Measurements from ENCODE around the gene CAPZA3.
"Not testable (repeated sequence)": the region's sequence is repeated elsewhere in the genome, so short reads cannot be mapped to it uniquely, and the experiment has no call there.

The CAPZA3 gene

DNA sequence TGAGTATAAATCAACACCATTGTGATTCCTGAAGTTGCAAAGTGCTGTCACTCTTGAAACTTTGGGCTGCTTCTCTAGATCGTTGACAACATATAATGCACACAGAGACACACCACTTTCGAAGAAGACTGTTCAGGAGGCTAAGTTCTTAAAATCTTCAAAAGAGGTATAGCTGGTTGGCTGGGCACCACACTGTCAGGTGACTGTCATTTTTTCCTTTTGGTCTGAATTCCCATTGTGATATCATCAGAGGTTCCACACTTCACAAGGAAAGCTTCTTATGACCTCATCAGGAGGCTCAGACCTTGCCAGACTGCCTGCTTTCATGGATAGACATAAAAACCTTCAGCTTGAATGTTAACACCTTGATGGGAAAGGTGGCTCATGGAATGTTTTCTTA is at the start of gene CAPZA3, which contains the start of gene PLCZ1:
CAPZA3 (plus strand) TSS at position 301 of the 400 bp plus-strand sequence. CDS start 150 bp downstream, outside the sequence.
PLCZ1 (minus strand) TSS at position 194 of the 400 bp plus-strand sequence. CDS start 641 bp downstream, outside the sequence.
- no peak for DNase-seq (ENCODE audit: low read depth)

GRCh38 chr12:18689771-18690170 is 48.1 kb upstream of the CAPZA3 start:
- no peak for DNase-seq (ENCODE audit: low read depth)

- DNase-seq (ENCODE audit: low read depth) = no peak
Measured at GRCh38 chr12:18690653-18691052, 47.3 kb upstream of the CAPZA3 start.

DNA sequence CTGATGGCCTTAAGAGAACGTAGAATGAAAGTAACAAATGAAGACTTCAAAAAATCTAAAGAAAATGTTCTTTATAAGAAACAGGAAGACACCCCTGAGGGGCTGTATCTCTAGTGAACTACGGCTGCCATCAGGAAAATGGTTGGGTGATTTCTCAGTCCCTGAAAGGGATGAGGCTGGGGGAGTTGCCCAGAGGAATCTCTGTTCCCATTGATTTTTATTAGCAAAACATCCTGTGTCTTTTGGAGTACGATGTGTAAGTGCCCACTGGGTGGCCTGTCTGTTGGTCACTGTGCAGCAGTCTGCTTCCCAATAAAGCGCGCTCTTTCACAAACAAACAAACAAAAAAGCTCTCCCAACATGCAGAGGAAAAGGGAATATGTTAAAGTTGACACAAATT is 43.9 kb upstream of the CAPZA3 start:
- DNase-seq (ENCODE audit: low read depth) = not testable (repeated sequence)

DNA sequence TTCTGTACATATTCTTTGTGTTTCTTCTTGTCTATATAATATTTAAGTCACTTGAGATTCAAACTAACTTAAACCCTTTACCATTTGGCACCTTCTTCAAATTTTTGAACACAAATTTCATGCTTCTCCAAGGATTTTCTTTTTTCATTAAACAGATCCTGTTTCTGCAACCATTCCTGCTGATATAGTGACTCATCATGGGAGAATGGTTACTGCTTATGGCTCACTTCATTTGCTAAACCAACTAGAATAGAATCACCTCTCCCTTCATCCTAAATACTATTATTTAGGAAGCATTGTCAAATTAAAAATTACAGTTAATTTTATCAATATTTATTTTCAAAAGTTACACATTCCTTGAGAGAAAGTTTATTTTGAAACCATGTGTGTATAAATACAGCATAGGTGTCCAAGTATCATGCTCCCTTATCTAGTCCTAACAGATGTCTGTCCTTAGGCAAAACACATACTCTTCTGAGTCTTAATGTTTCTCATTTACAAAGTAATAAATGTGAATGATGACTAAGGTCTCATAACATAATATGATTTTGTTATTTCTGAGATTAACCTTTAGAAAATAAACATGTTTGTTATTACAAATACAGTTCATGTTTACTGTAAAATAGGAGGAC is 40.8 kb upstream of the CAPZA3 start:
- DNase-seq (ENCODE audit: low read depth) = no peak

GRCh38 chr12:18700271-18700670 is 37.6 kb upstream of the CAPZA3 start:
- DNase-seq (ENCODE audit: low read depth) = no peak

DNA sequence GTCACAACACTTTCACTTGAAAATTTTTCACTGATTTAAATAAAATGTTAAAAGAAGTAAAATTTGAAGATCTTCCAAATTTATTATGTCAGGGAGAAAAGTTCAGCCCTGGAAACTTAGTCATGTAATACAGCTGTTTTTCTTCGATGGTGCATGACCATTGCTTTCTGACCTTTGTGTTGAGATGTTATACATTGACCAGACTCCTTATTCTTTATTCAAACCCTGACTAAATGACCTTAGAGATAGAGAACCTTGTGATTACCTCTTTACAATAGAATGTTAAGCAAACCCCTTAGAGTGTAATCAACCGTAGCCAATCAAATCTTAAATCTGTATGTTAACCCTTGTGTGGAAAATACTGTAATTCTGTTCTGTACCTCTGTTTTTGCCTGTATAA is 34.6 kb upstream of the CAPZA3 start:
- no peak for DNase-seq (ENCODE audit: low read depth)

- no peak for DNase-seq (ENCODE audit: low read depth)
Measured at GRCh38 chr12:18703911-18704310, 34.0 kb upstream of the CAPZA3 start.

DNA sequence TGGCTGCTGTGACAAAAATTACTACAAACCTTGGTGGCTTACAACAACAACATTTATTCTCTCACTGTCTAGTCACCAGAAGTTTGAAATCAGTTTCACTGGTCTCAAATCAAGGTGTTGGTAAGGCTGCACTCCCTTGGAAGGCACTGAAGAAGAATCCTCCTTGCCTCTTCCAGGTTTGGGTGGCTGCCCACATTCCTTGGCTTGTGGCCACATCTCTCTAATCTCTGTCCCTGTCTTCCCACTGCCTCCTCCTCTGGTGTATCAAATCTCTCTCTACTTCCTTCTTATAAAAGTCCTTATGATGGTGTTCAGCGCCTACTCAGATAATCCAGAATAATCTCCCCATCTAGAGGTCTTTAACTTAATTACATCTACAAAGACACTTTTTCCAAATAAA is 31.1 kb upstream of the CAPZA3 start:
- no peak for DNase-seq (ENCODE audit: low read depth)

GRCh38 chr12:18716236-18716635 is 21.7 kb upstream of the CAPZA3 start:
- no peak for DNase-seq (ENCODE audit: low read depth)

DNA sequence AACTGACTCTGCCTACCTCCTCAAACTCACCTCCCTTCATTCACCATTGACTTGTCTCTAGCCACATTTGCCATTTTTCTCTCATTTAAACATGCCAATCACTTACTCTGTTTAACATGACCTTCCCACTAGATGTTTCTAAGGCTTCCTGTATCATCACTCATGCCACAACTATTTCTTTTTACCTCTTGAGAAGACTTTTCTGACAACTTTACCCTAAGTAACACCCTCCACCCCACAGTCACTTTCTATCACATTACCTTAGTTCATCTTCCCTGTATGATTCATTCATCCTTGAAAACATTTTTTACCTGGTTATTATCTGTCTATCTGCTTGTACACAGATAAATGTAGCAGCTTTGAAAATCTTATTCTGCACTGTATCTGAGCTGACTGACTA is 19.5 kb upstream of the CAPZA3 start:
- DNase-seq (ENCODE audit: low read depth) = no peak

DNA sequence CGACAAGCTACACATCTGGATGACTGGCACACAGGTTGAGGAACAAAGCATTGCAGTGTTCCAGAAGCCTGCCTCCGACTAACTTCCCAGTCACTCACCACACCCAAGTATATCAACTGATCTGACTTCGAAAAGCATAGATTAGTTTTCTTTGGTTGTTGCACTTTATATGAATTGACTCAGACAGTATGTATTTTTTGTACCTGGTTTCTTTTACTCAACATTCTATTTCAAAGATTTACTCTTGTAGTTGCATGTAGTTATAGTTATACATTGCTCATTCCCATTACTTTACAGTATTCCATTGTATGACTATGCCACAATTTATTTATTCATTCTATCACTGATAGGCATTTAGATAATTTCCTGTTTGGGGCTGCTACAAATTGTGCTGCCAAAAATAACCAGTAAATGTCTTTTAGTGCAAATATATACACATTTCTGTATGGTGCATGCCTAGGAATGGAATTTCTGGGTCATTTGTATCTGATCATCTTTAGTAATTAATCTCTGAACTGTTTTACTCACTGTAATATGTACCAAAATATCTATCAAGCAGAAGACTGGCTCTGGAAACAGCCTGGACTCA is 17.9 kb upstream of the CAPZA3 start:
- no peak for DNase-seq (ENCODE audit: low read depth)

GRCh38 chr12:18720690-18721089 is 17.2 kb upstream of the CAPZA3 start:
- no peak for DNase-seq (ENCODE audit: low read depth)

DNA sequence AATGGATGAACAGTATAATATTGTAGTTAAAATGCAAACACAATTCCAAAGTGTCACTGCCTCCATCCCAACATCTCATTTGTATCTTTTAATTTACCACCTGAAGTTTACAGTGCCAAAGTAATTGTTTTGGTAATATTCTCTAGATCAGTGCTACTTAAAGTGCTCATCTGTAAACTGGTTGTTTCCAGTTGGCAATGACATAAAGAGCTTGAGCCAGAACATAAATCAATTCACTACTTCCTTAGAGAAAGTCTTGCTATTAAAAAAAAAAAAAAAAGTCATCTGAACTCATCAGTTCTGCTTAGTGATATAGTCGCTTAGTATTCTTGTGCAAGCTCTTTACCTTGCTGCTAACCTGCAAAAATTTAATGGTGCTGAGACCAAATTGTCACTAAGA is 16.5 kb upstream of the CAPZA3 start:
- no peak for DNase-seq (ENCODE audit: low read depth)

DNA sequence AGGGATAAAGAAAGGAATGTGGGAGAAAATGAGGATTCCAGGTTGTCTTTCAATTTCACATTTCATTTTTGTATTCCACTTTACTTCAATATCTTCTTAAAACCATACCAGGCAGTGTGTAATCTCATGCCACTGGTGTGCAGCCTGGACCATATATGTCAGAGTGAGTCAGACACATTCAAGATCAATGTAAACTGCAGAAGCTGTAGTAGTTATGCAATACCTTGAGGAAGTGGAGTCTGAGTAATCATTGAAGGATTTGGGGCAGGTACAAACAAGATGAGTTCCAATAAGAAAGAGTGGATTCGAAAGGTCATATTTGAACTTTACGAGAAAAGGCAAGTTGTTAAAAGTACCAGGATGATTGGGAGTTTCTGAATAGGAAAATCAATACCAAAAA is 14.2 kb upstream of the CAPZA3 start:
- no peak for DNase-seq (ENCODE audit: low read depth)

GRCh38 chr12:18731156-18731555 is 6.8 kb upstream of the CAPZA3 start:
- DNase-seq (ENCODE audit: low read depth) = no peak

DNA sequence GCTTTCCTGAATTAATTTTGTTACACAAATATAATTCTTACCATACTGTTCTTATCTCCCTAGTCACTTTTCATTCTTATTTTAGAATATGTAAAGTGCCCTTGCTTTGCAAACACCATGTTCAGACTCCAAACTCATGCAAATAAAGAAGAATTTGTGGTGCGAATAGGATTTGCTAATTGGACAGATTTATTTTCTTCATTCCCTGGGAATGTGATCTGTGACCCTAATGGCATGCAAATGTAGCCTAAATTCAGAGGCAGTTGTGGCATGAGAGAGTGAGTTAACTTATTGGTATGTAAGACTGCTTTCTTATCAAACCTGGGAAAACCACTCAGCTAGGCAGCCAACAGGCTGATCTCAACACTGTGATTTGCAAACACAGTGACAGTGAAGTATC is 10.0 kb downstream of the CAPZA3 start:
- DNase-seq (ENCODE audit: low read depth) = no peak

DNA sequence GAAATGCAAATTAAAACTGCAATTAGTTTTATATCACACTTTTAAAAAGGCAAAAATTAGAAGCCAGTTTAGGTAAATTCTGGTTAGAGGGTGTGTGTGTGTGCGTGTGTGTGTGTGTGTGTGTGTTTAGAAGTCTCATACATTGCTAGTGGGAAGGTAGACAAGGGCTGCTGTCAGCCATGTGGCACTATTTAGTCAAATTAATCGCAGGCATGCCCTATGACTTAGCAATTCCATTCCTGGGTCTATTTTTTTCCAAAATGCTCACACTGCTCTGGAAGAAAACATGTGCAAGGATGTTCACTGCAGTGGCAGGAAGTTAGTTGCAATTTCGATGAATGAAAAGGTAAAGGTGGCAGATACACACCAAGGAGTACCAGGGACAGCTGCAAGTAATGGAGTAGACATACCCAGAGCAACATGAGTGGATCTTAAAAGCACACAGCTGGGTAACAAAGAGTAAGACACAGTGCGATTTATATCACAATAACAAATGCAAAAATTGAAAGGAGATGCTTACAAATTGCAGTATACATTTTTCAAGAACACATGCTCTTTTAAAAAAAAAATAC is 11.6 kb downstream of the CAPZA3 start:
- DNase-seq (ENCODE audit: low read depth) = no peak

GRCh38 chr12:18750085-18750484 is 12.2 kb downstream of the CAPZA3 start:
- DNase-seq (ENCODE audit: low read depth) = no peak

DNA sequence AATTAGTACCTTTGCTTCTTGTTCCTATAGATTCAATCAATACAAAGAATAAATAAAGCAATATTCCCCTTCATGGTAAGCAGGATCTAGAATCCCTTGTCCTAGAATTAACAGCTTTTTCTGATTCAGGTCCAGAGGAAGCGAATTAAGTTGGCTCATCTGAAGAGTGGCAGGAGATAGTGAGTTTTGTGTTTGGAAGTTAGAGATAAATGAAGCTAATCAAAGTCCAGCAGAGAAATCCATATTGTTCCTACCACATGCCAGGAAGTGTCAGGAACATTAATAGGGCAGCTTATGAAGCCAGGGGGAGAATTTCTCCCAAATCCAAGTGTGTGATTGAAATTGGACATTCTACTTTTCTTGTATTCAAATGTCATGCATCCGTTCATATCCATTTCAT is 13.9 kb downstream of the CAPZA3 start:
- DNase-seq (ENCODE audit: low read depth) = no peak

DNA sequence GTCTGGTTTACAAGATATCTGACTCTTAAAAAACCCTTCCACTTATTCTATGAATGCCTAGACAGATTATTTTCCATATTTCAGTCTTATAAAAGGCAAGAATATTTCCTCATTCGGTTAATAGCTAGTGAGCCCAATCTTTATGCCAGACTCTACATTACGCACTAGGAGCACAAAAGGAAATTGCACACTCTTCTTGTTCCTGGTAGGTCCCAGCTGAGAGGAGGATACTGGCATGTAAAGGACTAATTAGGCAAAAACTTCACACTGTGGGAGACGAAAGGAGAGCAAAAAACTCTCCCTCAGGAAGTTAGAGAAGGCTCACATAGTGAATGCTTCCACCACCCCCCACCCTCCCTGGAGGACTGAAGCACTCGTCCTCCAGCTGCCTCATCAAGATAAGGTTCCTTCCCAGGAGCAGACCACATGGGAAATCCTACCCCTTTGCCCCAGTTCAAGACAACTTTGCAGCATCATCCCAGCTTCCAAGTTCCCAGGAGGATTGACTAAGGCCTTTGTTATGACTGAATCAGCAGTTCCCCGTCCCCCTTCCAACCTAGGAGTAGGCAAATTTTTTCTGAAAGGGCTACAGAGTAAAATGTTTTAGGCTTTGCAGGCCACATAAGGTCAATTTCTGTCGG is 14.5 kb downstream of the CAPZA3 start:
- no peak for DNase-seq (ENCODE audit: low read depth)

DNA sequence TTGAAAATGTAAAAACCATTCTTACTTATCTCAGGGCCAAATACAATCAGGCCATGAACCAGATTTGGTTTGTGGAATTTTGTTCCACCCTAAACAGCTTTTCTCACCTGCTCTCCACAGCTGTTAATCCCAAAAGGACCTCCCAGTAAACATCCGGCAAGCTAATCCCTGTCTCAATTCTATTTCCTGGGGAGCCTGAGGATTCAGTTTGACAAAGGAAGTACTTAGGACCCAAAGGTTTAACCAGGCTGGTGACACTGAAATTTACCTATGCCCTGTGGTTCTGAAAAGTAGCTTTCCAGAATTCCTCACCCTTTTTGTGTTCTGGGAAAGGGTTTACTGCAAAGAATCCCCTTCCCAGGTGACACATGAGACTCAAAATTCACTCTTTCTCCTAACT is 15.0 kb downstream of the CAPZA3 start:
- no peak for DNase-seq (ENCODE audit: low read depth)

DNA sequence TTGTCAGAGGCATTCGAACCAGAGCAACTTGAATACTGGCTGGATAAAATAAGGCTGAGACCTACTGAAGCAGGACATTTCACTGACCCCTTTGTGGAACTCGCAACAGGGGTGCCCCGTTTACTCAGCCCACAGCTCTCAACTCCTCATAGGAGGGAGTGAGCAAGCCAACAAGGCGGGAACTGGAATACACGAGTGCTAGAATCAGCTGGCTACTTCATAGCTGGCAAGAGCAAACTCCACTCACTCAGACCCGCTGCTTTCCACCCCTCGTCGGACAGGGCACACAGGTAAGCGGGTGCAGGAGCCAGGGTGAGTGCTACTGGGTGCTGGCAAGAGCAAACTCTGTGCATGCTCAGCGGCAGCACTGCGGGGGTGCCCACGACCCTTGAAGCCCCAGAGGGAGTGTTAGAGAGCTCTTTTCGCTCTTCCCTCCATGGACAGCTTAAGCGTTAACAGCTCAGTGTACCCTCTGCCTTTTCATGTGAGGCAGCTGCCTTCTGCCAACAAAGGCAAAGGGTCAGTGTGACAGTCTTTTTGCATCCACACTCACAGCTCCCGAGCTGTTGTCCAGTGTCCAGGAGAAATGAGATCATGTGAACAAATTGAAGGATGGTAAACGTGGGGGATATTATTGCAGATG is 15.7 kb downstream of the CAPZA3 start:
- DNase-seq (ENCODE audit: low read depth) = no peak
